ENCODE data around the gene SLC22A25.

Gene SLC22A25

GRCh38 chr11:63227521-63228107 lies 15.8 kb downstream of the SLC22A25 start:
- DNase-seq: no peak

GRCh38 chr11:63226488-63227114 lies 16.8 kb downstream of the SLC22A25 start:
- DNase-seq: no peak

- DNase-seq: no peak
Observed at GRCh38 chr11:63214093-63214492, 29.3 kb downstream of the SLC22A25 start.

GRCh38 chr11:63212742-63213141 lies 30.7 kb downstream of the SLC22A25 start:
- DNase-seq: no peak

GRCh38 chr11:63210111-63210510 lies 33.3 kb downstream of the SLC22A25 start:
- DNase-seq: no peak
